ENCODE data around the gene MKX.
A peak's percentile ranks its signal among the peaks of the same experiment; 100 is the strongest.

The MKX gene, protein sequence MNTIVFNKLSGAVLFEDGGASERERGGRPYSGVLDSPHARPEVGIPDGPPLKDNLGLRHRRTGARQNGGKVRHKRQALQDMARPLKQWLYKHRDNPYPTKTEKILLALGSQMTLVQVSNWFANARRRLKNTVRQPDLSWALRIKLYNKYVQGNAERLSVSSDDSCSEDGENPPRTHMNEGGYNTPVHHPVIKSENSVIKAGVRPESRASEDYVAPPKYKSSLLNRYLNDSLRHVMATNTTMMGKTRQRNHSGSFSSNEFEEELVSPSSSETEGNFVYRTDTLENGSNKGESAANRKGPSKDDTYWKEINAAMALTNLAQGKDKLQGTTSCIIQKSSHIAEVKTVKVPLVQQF

DNA sequence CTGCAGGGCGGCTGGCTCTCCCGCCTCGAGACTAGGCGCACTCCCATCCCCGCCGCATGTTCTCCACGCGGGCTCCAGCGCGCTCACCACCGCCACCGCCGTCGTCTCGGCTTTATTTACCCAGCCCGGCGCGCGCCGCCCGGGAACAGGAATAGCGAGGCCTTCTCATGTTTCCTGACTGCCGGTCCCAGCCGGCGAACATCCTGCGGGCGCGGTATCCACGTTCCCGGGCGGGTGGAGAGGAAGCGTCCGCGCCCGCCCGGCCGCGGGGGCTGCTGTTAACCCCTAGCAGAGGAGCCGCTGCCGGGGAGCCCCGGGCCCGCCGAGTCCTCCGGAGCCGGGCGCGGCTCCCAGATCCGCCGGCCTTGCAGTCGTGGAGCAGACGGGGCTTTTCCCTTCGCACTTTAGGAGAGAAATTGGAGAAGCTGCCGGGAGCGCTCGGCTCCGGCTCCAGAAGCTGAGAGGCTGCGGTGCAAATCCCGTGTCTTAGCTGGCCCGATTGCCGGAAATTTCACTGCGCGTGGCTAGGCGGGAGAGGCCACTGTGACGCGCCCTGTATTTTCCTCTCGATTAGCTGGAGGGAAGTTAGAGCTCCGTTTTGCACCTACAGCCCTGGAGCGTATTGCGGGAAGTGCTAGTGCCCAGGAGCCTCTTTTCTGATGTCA, at the start of gene MKX:
MKX (minus strand) TSS at position 88 of the 665 bp plus-strand sequence. CDS start 2,404 bp downstream, outside the sequence.
- DNase-seq = peak; percentile 32

- no peak for DNase-seq
Measured at GRCh38 chr10:27794157-27794556, 48.5 kb upstream of the MKX start.

GRCh38 chr10:27792216-27792615, 46.6 kb upstream of the MKX start:
- no peak for DNase-seq

DNA sequence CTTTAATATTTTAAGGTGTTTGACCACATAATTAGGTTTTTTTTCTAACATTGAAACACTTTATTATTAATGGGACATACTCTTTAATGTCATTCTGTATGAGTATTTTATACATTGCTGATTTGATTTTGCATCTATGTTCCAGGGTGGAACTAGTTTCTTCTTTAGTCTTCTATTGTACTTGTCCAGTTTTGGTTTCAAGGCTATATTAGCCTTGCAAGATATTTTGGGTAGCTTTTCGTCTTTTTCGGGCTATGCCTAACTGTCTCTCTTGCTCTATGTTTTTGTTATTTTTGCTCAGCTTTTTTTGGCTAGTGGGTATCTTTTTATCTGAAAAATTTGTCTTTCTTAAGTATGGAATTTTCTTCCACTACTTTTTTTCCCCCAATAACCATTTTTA, 38.7 kb upstream of the MKX start:
- DNase-seq = no peak

GRCh38 chr10:27783660-27784059, 38.0 kb upstream of the MKX start:
- peak; percentile 79 for DNase-seq

DNA sequence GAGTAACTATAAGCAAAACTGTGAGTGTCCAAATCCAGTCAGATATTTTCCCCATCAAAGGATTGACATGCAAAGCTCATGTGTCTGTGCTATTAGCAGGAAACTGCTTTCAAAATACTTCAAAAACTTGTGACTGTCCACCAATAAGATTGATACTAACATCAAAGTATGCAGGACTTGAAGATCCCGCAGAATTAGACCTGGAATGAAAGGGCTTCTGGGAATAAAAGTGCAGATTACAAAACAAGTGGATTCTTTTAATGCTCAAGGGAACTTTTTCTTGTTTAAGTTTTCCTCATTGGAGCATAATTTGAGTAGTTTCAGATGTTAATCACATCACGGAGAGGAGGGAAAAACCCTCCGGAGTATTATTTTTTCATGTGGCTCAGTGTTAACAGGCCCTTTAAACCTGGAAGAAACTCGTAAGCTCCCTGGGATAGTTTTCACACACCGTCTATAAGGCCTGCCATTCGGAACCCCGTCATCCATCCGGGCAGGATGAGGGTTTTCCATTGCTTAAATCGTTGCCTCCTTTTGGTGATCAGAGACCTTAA, 33.9 kb upstream of the MKX start:
- DNase-seq = no peak

GRCh38 chr10:27774831-27775230, 29.2 kb upstream of the MKX start:
- DNase-seq = no peak

GRCh38 chr10:27771231-27771630, 25.6 kb upstream of the MKX start:
- no peak for DNase-seq

- DNase-seq = no peak
Measured at GRCh38 chr10:27770181-27770580, 24.6 kb upstream of the MKX start.

GRCh38 chr10:27760867-27761266, 15.2 kb upstream of the MKX start:
- DNase-seq = no peak

DNA sequence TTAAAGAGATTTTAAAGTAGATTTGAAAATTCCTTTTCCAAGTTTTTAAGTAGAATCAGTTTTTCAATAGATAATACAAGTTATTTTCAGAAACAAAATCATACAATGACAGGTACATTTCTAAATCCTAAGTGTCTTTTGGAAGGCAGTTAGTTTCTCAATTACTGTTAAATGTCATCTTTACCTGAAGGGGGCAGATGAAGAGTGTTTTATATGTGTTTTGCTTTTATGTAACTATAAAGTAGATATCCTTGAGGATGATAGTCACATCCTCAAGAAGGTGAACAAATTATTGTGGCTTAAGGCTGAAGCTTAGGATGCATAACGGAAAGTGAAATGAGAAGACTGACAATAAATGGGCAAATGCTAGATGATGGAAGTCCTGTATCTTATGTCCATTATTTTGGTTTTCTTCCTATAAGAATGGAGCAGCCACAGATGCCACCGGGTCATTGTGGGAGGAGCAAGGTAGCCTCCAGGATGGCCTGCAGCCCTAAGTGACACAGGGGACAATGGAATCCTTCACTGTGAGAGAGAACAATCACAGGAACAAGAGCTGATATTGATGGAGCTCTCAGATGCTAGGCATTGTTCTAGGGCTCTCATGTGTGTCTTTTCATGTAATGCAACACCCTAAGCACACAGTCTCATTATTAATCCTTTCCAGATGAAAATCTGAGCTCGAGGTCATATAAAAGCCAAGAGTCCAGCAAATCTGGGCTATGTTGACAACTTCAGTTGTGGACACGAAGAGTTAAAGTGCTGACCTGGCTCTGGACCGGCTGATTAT, 14.1 kb upstream of the MKX start:
- no peak for DNase-seq

DNA sequence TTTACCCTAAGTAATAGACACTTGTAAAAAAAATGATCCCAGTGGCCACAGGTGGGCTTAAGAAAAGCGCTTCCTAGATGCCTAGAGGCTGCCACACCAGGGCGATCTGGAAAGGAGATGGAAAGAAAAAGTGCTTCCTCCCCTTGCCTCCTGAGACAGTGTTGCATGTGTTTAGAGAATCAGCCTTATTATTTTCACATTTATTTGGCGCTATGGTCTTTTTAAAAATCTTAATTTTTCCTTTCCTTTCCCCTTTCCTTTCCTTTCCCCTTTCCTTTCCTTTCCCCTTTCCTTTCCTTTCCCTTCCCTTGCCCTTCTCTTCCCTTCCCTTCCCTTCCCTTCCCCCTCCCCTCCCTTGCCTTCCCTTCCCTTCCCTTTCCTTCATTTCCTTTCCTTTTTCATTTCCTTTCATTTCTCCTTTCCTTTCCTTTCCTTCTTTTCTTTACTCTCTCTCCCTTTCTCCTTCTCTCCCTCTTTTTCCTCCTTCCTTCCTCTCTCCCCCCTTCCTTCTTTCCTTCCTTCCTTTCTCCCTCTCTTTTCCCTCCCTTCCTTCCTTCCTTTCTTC, 7.1 kb upstream of the MKX start:
- no peak for DNase-seq

- DNase-seq = no peak
Measured at GRCh38 chr10:27748601-27749000, 3.0 kb upstream of the MKX start.

- no peak for DNase-seq
Measured at GRCh38 chr10:27747096-27747451, 1.5 kb upstream of the MKX start.

GRCh38 chr10:27746397-27747095, 927 bp upstream of the MKX start:
- DNase-seq = no peak

DNA sequence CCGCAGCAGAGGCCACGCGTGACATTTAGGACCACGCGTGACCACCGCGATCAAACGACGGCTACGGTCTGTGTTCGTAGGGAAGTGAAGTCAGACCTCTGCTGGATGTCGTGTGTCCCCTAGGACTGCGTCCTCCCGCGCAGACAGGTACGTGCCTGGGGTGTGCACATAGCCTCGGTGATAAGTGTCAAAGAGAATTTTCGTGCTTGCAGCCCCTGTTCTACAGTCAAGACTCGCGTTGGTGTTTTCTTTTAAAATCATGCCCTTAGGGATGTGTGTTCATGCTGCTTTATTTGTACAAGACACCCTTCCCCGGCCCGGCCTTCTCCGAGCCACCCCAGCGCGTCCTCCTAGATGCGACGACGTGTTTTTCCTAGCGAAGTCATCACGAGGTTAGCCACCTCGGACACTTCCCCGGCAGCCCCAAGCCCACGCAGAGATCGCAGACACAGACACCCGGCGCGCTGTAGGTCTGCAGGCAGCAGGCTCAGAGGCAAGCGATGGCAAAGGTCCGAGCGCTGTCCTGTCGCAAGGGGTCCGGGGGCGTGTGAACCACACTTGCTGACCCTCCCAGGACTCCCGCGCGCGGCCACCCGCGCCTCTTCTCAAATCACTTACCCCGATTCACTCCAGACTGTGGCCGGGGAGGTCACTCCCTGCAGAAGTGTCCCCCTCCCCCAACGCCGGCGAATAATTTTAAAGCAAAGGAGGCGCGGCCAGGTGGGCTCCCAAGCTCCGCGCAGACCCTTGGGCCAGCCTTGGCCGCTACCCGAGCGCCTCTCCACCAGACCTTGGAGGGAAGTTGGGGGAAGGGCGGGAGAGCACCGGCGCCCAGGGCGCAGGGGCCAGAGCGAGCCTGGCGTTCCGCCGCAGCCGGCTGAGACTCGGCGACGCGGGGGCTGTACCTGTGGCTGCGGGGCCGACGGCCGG, 552 bp downstream of the MKX start:
- DNase-seq = no peak

GRCh38 chr10:27743877-27744801, 1.5 kb downstream of the MKX start:
- peak; percentile 34 for DNase-seq

DNA sequence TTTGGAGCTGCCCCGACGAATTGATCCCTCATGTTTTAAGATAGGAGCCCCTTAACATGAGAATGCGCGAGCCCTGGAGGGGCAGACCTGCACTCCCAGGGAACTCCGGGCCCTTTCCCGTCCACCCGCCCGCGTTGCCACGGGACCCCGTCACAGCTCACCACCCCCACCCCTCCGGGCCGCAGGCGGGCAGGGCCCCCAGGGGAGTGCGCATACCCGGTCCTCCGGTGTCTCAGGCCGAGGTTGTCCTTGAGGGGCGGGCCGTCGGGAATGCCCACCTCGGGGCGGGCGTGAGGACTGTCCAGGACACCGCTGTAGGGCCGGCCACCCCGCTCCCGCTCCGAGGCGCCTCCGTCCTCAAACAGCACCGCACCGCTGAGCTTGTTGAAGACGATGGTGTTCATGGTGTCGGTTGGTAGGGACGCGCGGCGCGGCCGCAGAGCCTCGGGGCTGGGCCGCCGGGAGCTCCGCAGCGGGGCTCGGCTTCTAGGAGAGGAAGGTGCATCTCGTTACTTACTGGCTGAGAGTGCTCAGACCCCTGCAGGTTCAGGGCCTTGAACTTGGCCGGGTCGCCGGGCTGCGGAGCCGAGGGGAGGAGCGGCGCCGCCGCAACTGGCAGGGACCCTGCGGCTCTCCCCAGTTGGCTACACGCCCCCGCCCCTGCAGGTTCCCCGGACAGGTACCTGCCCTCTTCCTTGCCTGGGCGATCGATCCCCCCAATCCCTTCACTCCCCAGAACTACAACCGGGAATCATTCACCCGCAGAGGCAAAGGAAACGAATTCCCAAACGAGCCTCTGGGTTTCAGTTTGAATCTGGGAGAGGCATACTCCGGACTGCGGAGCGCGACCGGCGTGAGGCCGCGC, 2.4 kb downstream of the MKX start:
- peak; percentile 29 for DNase-seq
